Tibial artery (tissue), 4 donors: Measurements from ENCODE around the gene ATP11A.

Source experiments
- DNase-seq, 2 donors: peaks; one replicate each; pipeline ENCODE4 v3.0.0-alpha.2; 2019
- H3K27ac ChIP-seq, 2 donors: fragments of 200-600 bp; sonication (generic) in 1 of 2; 1 replicate in 1 of 2; 2 replicates in 1 of 2; pipeline ENCODE4 v1.5.1; 2018 to 2019; ENCODE audit warnings: mild to moderate bottlenecking in 1 of 2
- H3K27me3 ChIP-seq, 2 donors: fragments of 200-600 bp; sonication (generic) in 1 of 2; one replicate each; pipeline versions ENCODE4 v1.5.1 to v1.6.0; 2016 to 2019
- H3K36me3 ChIP-seq, 3 donors: fragments of 200-600 bp; sonication (generic) in 2 of 3; one replicate each; pipeline ENCODE4 v1.5.1; 2016 to 2019; ENCODE audit warnings: mild to moderate bottlenecking in 2 of 3
- H3K4me1 ChIP-seq, 4 donors: fragments of 200-600 bp; sonication (generic) in 2 of 4; 1 replicate in 3 of 4; 2 replicates in 1 of 4; pipeline ENCODE4 v1.5.1; 2016 to 2019
- H3K4me3 ChIP-seq, 2 donors: fragments of 200-600 bp; sonication (generic) in 1 of 2; 1 replicate in 1 of 2; 2 replicates in 1 of 2; pipeline ENCODE4 v1.5.1; 2018 to 2019; ENCODE audit warnings: mild to moderate bottlenecking in 2 of 2
- H3K9me3 ChIP-seq, 3 donors: fragments of 200-600 bp; sonication (generic) in 1 of 3; one replicate each; pipeline ENCODE4 v1.5.1; 2016 to 2019
- CTCF ChIP-seq, 2 experiments: fragments of 200-600 bp in 1 of 2; fragments of 450-650 bp in 1 of 2; IDR thresholded peaks; one replicate each; pipeline ENCODE4 v1.5.1; 2017 to 2019; ENCODE audit warnings: antibody characterized with exemption in 2 of 2, mild to moderate bottlenecking in 1 of 2, moderate library complexity in 1 of 2
- intact Hi-C: fragments of 100-400 bp; cut with DNase I; formaldehyde crosslinking; loops from one replicate; pipeline ENCODE4 v1.15.0; 2023; ENCODE audit warnings: low total_unique reads

ATP11A gene

GRCh38 chr13:112890316-112891145 lies 200.7 kb downstream of the ATP11A start:
- DNase-seq = no peak
- TF ChIP-seq CTCF (IDR thresholded peaks at IDR 0.05) = no peak
- intact Hi-C loops = no loop called here
- Histone ChIP-seq H3K36me3 (no peaks in the 10 kb centered on the region), H3K27ac (no peak overlapping the region), H3K4me3 (no peak overlapping the region), H3K9me3 (no peaks in the 10 kb centered on the region), H3K4me1 (peaks cover 0 to 30% (median 27%) of the 10 kb centered on the region in 4 donors), H3K27me3 (peaks cover 0 to 63% of the 10 kb centered on the region in 2 donors)

GRCh38 chr13:112891477-112892401 lies 201.9 kb downstream of the ATP11A start:
- no peak overlapping the region for H3K4me3 ChIP-seq
- H3K27ac ChIP-seq = no peak overlapping the region
- peaks cover 0 to 24% (median 20%) of the 10 kb centered on the region in 4 donors for H3K4me1 ChIP-seq
- no peak for TF ChIP-seq CTCF (IDR thresholded peaks at IDR 0.05)
- no peak for DNase-seq
- no peaks in the 10 kb centered on the region for H3K9me3 ChIP-seq
- intact Hi-C loops = no loop called here
- H3K27me3 ChIP-seq = peaks cover 0 to 75% of the 10 kb centered on the region in 2 donors
- no peaks in the 10 kb centered on the region for H3K36me3 ChIP-seq

DNA sequence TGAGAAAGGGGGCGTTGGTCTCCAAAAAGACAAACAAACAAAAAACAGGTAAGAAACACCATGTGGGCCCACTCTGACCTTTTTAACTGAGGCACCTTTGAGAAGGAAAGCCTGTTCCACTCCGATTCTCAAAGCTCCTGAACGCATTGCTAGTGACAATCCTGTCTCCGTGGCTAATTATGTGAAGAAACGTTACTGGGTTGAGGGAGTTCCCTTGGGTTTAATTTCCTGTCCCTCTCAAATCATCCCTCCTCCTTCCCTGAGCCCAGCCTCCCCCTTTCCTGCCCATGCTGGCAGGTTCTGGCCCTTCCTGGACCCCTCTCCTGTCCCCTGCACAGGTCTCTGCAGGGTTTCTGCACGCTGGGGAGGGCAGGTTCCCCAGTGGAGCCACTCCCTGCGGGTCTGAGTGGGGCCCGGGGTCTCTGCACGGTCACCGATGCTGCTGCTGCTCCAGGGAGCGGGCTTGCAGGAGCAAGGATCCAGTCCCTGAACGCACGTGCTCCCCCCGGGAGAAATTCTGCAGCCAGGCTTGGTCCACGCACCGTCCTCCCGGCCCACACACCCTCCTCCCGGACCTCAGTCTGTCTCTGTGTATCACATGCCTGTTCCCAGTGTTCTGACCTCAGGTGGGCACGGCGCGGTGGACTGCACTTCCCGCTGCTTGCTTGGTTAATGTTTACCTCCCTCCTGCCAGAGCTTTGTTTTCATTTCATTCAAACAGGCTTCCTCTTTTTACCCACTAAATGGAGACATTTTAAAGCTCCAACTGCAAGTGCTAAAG lies 202.8 kb downstream of the ATP11A start:
- Histone ChIP-seq H3K4me3 (no peak overlapping the region), H3K27ac (no peak overlapping the region), H3K27me3 (peaks cover 0 to 82% of the 10 kb centered on the region in 2 donors), H3K9me3 (no peaks in the 10 kb centered on the region), H3K36me3 (no peaks in the 10 kb centered on the region), H3K4me1 (peaks cover 0 to 24% (median 20%) of the 10 kb centered on the region in 4 donors)
- DNase-seq = no peak
- intact Hi-C loops = no loop called here
- TF ChIP-seq CTCF (IDR thresholded peaks at IDR 0.05) = no peak

DNA sequence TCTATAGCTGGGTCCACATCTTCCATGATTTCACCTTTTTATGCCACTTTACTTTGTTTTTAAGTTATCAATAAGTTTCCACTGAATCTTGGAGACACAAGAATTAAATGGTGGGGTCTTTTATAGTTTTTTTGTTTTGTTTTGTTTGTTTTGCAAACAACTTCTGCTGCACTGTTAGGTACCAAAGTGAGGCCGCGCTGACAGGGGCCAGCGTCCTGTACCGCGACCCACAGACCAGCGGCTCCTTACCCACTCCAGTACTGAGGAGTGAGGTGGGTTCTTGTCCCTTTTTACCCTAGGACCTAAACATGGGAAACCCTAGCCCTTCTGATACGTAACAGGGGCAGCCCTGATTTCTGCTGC lies 203.3 kb downstream of the ATP11A start:
- H3K4me1 ChIP-seq = peaks cover 0 to 24% (median 20%) of the 10 kb centered on the region in 4 donors
- no peaks in the 10 kb centered on the region for H3K36me3 ChIP-seq
- no peak overlapping the region for H3K4me3 ChIP-seq
- no peaks in the 10 kb centered on the region for H3K9me3 ChIP-seq
- H3K27me3 ChIP-seq = peaks cover 0 to 88% of the 10 kb centered on the region in 2 donors
- H3K27ac ChIP-seq = no peak overlapping the region
- intact Hi-C loops = no loop called here
- TF ChIP-seq CTCF (IDR thresholded peaks at IDR 0.05) = no peak
- no peak for DNase-seq
